ENCODE measurements around the gene RGL4. TPM values are rescaled to one million over a fixed set of nuclear protein-coding genes. Genes with fewer than 3 reads are reported as not detected.
A peak's percentile ranks its signal among the peaks of the same experiment; 100 is the strongest.
"Not testable (repeated sequence)": the region's sequence is repeated elsewhere in the genome, so short reads cannot be mapped to it uniquely, and the experiment has no call there.

Gene RGL4
- total RNA-seq, 2 experiments from 2014 or later: 24.6 to 24.8 TPM

- peaks cover 2% of the 10 kb centered on the region for H3K4me1 ChIP-seq (ENCODE audit: insufficient read depth, low read length)
- POLR2A ChIA-PET: no interaction called here
- DNase-seq (no peak), ATAC-seq (ENCODE audit: poor library complexity) (no peak)
- Mint-ChIP-seq H3K9me3 (no peaks in the 10 kb centered on the region), H3K27me3 (no peaks in the 10 kb centered on the region), H3K36me3 (ENCODE audit: low read depth) (peaks cover 24% of the 10 kb centered on the region), H3K4me1 (ENCODE audit: low read depth) (no peaks in the 10 kb centered on the region), H3K27ac (no peak overlapping the region), H3K4me3 (no peak overlapping the region)
- no peak overlapping the region for H3K27ac ChIP-seq (ENCODE audit: low read depth in 1 of 2, low read length in 2 of 2)
- no peaks in the 10 kb centered on the region for H3K9me3 ChIP-seq (ENCODE audit: control insufficient read depth in 1 of 2, insufficient read depth in 1 of 2, low read length in 2 of 2)
- CTCF ChIA-PET: no interaction called here
- H3K27me3 ChIP-seq (ENCODE audit: control insufficient read depth in 1 of 2, insufficient read depth in 2 of 2, low read length in 2 of 2): no peaks in the 10 kb centered on the region
- no peak overlapping the region for H3K4me3 ChIP-seq (ENCODE audit: low read length)
- TF ChIP-seq CTCF (IDR thresholded peaks at IDR 0.05): no peak
- intact Hi-C loops (cut with DNase I, micrococcal nuclease): no loop called here
- H3K36me3 ChIP-seq (ENCODE audit: insufficient read depth, low read length): no peaks in the 10 kb centered on the region
Measured at GRCh38 chr22:23670378-23671295, 20.2 kb upstream of the RGL4 start.

GRCh38 chr22:23671387-23671786, 19.4 kb upstream of the RGL4 start:
- H3K4me1 Mint-ChIP-seq (ENCODE audit: low read depth); H3K9me3 ChIP-seq (ENCODE audit: control insufficient read depth in 1 of 2, insufficient read depth in 1 of 2, low read length in 2 of 2); H3K4me3 Mint-ChIP-seq; H3K27me3 ChIP-seq (ENCODE audit: control insufficient read depth in 1 of 2, insufficient read depth in 2 of 2, low read length in 2 of 2); ATAC-seq (ENCODE audit: poor library complexity); H3K27ac ChIP-seq (ENCODE audit: low read depth in 1 of 2, low read length in 2 of 2); intact Hi-C loops (cut with DNase I, micrococcal nuclease); H3K36me3 ChIP-seq (ENCODE audit: insufficient read depth, low read length); H3K27ac Mint-ChIP-seq; H3K9me3 Mint-ChIP-seq; H3K4me3 ChIP-seq (ENCODE audit: low read length); H3K4me1 ChIP-seq (ENCODE audit: insufficient read depth, low read length); H3K27me3 Mint-ChIP-seq; POLR2A ChIA-PET; DNase-seq; CTCF ChIA-PET: not testable (repeated sequence)
- peaks cover 18% of the 10 kb centered on the region for H3K36me3 Mint-ChIP-seq (ENCODE audit: low read depth)

GRCh38 chr22:23672307-23673049, 18.3 kb upstream of the RGL4 start:
- intact Hi-C loops (cut with DNase I, micrococcal nuclease); H3K27me3 Mint-ChIP-seq; DNase-seq; H3K36me3 ChIP-seq (ENCODE audit: insufficient read depth, low read length); H3K4me3 Mint-ChIP-seq; H3K4me1 Mint-ChIP-seq (ENCODE audit: low read depth); H3K9me3 Mint-ChIP-seq; H3K9me3 ChIP-seq (ENCODE audit: control insufficient read depth in 1 of 2, insufficient read depth in 1 of 2, low read length in 2 of 2); CTCF ChIA-PET; H3K4me3 ChIP-seq (ENCODE audit: low read length); ATAC-seq (ENCODE audit: poor library complexity); H3K27me3 ChIP-seq (ENCODE audit: control insufficient read depth in 1 of 2, insufficient read depth in 2 of 2, low read length in 2 of 2); H3K27ac ChIP-seq (ENCODE audit: low read depth in 1 of 2, low read length in 2 of 2); POLR2A ChIA-PET: not testable (repeated sequence)
- Mint-ChIP-seq H3K36me3 (ENCODE audit: low read depth) (peaks cover 21% of the 10 kb centered on the region), H3K27ac (peak overlapping the region; percentile 39)
- H3K4me1 ChIP-seq (ENCODE audit: insufficient read depth, low read length): peaks cover 11% of the 10 kb centered on the region

GRCh38 chr22:23673050-23673620, 17.7 kb upstream of the RGL4 start:
- Mint-ChIP-seq H3K4me3 (no peak overlapping the region), H3K27ac (peak overlapping the region; percentile 39), H3K9me3 (no peaks in the 10 kb centered on the region), H3K4me1 (ENCODE audit: low read depth) (peaks cover 8% of the 10 kb centered on the region), H3K36me3 (ENCODE audit: low read depth) (peaks cover 23% of the 10 kb centered on the region), H3K27me3 (no peaks in the 10 kb centered on the region)
- Histone ChIP-seq H3K4me1 (ENCODE audit: insufficient read depth, low read length) (peaks cover 11% of the 10 kb centered on the region), H3K9me3 (ENCODE audit: control insufficient read depth in 1 of 2, insufficient read depth in 1 of 2, low read length in 2 of 2) (no peaks in the 10 kb centered on the region), H3K27me3 (ENCODE audit: control insufficient read depth in 1 of 2, insufficient read depth in 2 of 2, low read length in 2 of 2) (no peaks in the 10 kb centered on the region), H3K27ac (ENCODE audit: low read depth in 1 of 2, low read length in 2 of 2) (no peak overlapping the region), H3K36me3 (ENCODE audit: insufficient read depth, low read length) (no peaks in the 10 kb centered on the region), H3K4me3 (ENCODE audit: low read length) (no peak overlapping the region)
- DNase-seq: no peak
- no peak for TF ChIP-seq CTCF (IDR thresholded peaks at IDR 0.05)
- intact Hi-C loops (cut with DNase I, micrococcal nuclease): no loop called here
- CTCF ChIA-PET: no interaction called here
- POLR2A ChIA-PET: no interaction called here
- no peak for ATAC-seq (ENCODE audit: poor library complexity)
